ENCODE data around the gene GAN. TPM values are rescaled to one million over a fixed set of nuclear protein-coding genes. Genes with fewer than 3 reads are reported as not detected.

Gene GAN
- total RNA-seq, 1 experiment from 2014 or later, result 22.5 TPM

GRCh38 chr16:81329947-81330346 is 15.2 kb downstream of the GAN start:
- H3K4me1 ChIP-seq (ENCODE audit: control insufficient read depth in 1 of 2, insufficient read depth in 2 of 2, low read length in 2 of 2), result no peaks in the 10 kb centered on the region
- RAD21 ChIA-PET (ENCODE audit: low non-redundant PET in 1 of 2, low total read pairs in 2 of 2, uncharacterized antibody in 2 of 2, unreplicated experiment in 2 of 2), result no interaction called here
- no peaks in the 10 kb centered on the region for H3K9me2 ChIP-seq (ENCODE audit: insufficient read depth)
- H3K27me3 ChIP-seq (ENCODE audit: insufficient read depth, low read length), result no peaks in the 10 kb centered on the region
- BruUV-seq (replicated peaks), result no TSS peak
- H3K79me2 ChIP-seq (ENCODE audit: insufficient read depth, low read length), result peaks cover 66% of the 10 kb centered on the region
- CTCF ChIA-PET, result no interaction called here
- H3K36me3 ChIP-seq (ENCODE audit: control insufficient read depth in 1 of 2, insufficient read depth in 2 of 2, low read length in 2 of 2), result no peaks in the 10 kb centered on the region
- H3K4me3 ChIP-seq (replicated peaks in 1 of 2; ENCODE audit: low read depth in 1 of 2, low read length in 2 of 2), result no peak overlapping the region
- H3K4me2 ChIP-seq (ENCODE audit: low read length), result no peak overlapping the region
- DNase-seq (ENCODE audit: low read depth, low spot score), result no peak
- POLR2A ChIA-PET, result no interaction called here
- H4K20me1 ChIP-seq (ENCODE audit: insufficient read depth), result no peaks in the 10 kb centered on the region
- no peak overlapping the region for H2AFZ ChIP-seq (ENCODE audit: low read depth, low read length, poor library complexity, severe bottlenecking)
- H3K9me3 ChIP-seq (ENCODE audit: control insufficient read depth in 1 of 2, insufficient read depth in 1 of 2, low read depth in 1 of 2, low read length in 2 of 2), result no peaks in the 10 kb centered on the region
- ATAC-seq, result no peak
- no peak overlapping the region for H3K27ac ChIP-seq (ENCODE audit: low read depth, low read length)
- H3K9ac ChIP-seq (ENCODE audit: low read length), result no peak overlapping the region
- TF ChIP-seq SIN3A (IDR thresholded peaks at IDR 0.05; ENCODE audit: low read depth) (no peak), ZNF274 (IDR thresholded peaks at IDR 0.05; ENCODE audit: low read depth, low read length) (no peak), EZH2 (IDR thresholded peaks at IDR 0.05) (no peak), ELF1 (IDR thresholded peaks at IDR 0.05; ENCODE audit: borderline replicate concordance, low read depth) (no peak), ZFX (IDR thresholded peaks at IDR 0.05) (no peak), YY1 (IDR thresholded peaks at IDR 0.05; ENCODE audit: extremely low read depth, insufficient replicate concordance, low read depth, low read length) (no peak), ZBTB33 (IDR thresholded peaks at IDR 0.05; ENCODE audit: extremely low read depth, insufficient replicate concordance, low read length) (no peak), POLR2A (IDR thresholded peaks at IDR 0.05; ENCODE audit: borderline replicate concordance, extremely low read depth, insufficient read depth, insufficient read length) (no peak), EGR1 (IDR thresholded peaks at IDR 0.05; ENCODE audit: low read depth) (no peak)
- TF ChIP-seq, protein P1, sequence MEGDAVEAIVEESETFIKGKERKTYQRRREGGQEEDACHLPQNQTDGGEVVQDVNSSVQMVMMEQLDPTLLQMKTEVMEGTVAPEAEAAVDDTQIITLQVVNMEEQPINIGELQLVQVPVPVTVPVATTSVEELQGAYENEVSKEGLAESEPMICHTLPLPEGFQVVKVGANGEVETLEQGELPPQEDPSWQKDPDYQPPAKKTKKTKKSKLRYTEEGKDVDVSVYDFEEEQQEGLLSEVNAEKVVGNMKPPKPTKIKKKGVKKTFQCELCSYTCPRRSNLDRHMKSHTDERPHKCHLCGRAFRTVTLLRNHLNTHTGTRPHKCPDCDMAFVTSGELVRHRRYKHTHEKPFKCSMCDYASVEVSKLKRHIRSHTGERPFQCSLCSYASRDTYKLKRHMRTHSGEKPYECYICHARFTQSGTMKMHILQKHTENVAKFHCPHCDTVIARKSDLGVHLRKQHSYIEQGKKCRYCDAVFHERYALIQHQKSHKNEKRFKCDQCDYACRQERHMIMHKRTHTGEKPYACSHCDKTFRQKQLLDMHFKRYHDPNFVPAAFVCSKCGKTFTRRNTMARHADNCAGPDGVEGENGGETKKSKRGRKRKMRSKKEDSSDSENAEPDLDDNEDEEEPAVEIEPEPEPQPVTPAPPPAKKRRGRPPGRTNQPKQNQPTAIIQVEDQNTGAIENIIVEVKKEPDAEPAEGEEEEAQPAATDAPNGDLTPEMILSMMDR (IDR thresholded peaks at IDR 0.05 in 2 of 3, conservative IDR thresholded peaks at IDR 0.05 in 1 of 3; ENCODE audit: borderline replicate concordance in 1 of 3, insufficient read depth in 1 of 3, low read depth in 2 of 3, low read length in 2 of 3), result no peak
- intact Hi-C loops (cut with micrococcal nuclease), result no loop called here

Measured in HCT116 (cell line).